HepG2 (cell line): ENCODE data around the gene C6orf132. TPM values are rescaled to one million over a fixed set of nuclear protein-coding genes. Genes with fewer than 3 reads are reported as not detected.
A peak's percentile ranks its signal among the peaks of the same experiment; 100 is the strongest.

Experiments
- ARID2 ChIP-seq: sonication (generic); formaldehyde crosslinking; IDR thresholded peaks from 2 replicates; pipeline ENCODE4 v1.8.1; 2022; ENCODE audit warnings: mild to moderate bottlenecking, missing genetic modification reagents, borderline replicate concordance
- FOSL2 ChIP-seq: sonication (generic); formaldehyde crosslinking; IDR thresholded peaks from 2 replicates; pipeline ENCODE4 v1.4.0; 2020; ENCODE audit warnings: missing genetic modification reagents
- GATAD1 ChIP-seq: IDR thresholded peaks from 2 replicates; pipeline ENCODE4 v1.6.1; 2016; ENCODE audit warnings: missing genetic modification reagents, missing compliant biosample characterization
- KLF11 ChIP-seq: IDR thresholded peaks from 2 replicates; pipeline ENCODE4 v1.6.1; 2016; ENCODE audit warnings: missing compliant biosample characterization
- MBD4 ChIP-seq: IDR thresholded peaks from 2 replicates; pipeline ENCODE4 v1.6.1; 2012; ENCODE audit warnings: low read length, inconsistent platforms, borderline replicate concordance
- NR2F6 ChIP-seq, 2 experiments: IDR thresholded peaks; 2 replicates each; pipeline ENCODE4 v1.6.1; 2016; ENCODE audit warnings: antibody characterized with exemption in 1 of 2, mild to moderate bottlenecking in 1 of 2
- POGZ ChIP-seq: sonication (generic); formaldehyde crosslinking; IDR thresholded peaks from 2 replicates; pipeline ENCODE4 v1.4.0; 2020; ENCODE audit warnings: mild to moderate bottlenecking, missing genetic modification reagents
- PRPF4 ChIP-seq: fragments of 200-400 bp; formaldehyde crosslinking; IDR thresholded peaks from 2 replicates; pipeline ENCODE4 v1.6.1; 2016; ENCODE audit warnings: low read length, low read depth; ENCODE audit not compliant: poor library complexity, severe bottlenecking
- TAF1 ChIP-seq: sonication (generic); formaldehyde crosslinking; IDR thresholded peaks from 2 replicates; pipeline ENCODE4 v1.4.0; 2020; ENCODE audit warnings: missing genetic modification reagents
- TMF1 ChIP-seq: sonication (generic); formaldehyde crosslinking; IDR thresholded peaks from 2 replicates; pipeline ENCODE4 v1.8.1; 2022; ENCODE audit warnings: low read depth, missing genetic modification reagents
- TRIM24 ChIP-seq: sonication (generic); formaldehyde crosslinking; IDR thresholded peaks from 2 replicates; pipeline ENCODE4 v1.8.0; 2022; ENCODE audit warnings: mild to moderate bottlenecking, missing genetic modification reagents
- ZNF274 ChIP-seq: sonication (generic); formaldehyde crosslinking; IDR thresholded peaks from 2 replicates; pipeline ENCODE4 v1.5.1; 2020; ENCODE audit warnings: mild to moderate bottlenecking, missing genetic modification reagents
- ZNF3 ChIP-seq: IDR thresholded peaks from 2 replicates; pipeline ENCODE4 v1.7.0; 2017; ENCODE audit warnings: inconsistent platforms
- ZNF326 ChIP-seq: sonication (generic); formaldehyde crosslinking; IDR thresholded peaks from 2 replicates; pipeline ENCODE4 v1.4.0; 2020; ENCODE audit warnings: missing genetic modification reagents, borderline replicate concordance
- ZNF33A ChIP-seq: sonication (generic); formaldehyde crosslinking; IDR thresholded peaks from 2 replicates; pipeline ENCODE4 v1.5.1; 2020; ENCODE audit warnings: missing genetic modification reagents, mild to moderate bottlenecking, moderate library complexity, borderline replicate concordance
- ZNF550 ChIP-seq: sonication (generic); formaldehyde crosslinking; IDR thresholded peaks from 2 replicates; pipeline ENCODE4 v1.4.0; 2020; ENCODE audit warnings: mild to moderate bottlenecking, missing genetic modification reagents, borderline replicate concordance
- ZNF850 ChIP-seq: sonication (generic); formaldehyde crosslinking; conservative IDR thresholded peaks from 2 replicates; pipeline ENCODE4 v1.9.0; 2021; ENCODE audit warnings: mild to moderate bottlenecking, missing genetic modification reagents
- polyA plus RNA-seq, 8 experiments: library from polyadenylated mRNA; depleted of rRNA in 3 of 8; stranded (reverse) in 7 of 8; unstranded in 1 of 8; fragments of >200 nt; fragmentation: Illumina TruSeq in 4 of 8; extraction: Trizol in 4 of 8; gene quantifications; 2 replicates each; pipeline versions ENCODE4 v1.2.1 to v1.2.3, GENCODE V29; 2011 to 2016; ENCODE audit warnings: low read depth in 4 of 8, missing spikeins in 1 of 8, mixed read lengths in 1 of 8; ENCODE audit not compliant: insufficient read depth in 1 of 8
- total RNA-seq, 5 experiments: library from RNA; depleted of rRNA; stranded (reverse); fragments of >200 nt; fragmentation: Illumina TruSeq; extraction: Trizol; gene quantifications; 2 replicates each; pipeline ENCODE4 v1.2.3, GENCODE V29; 2016; ENCODE audit warnings: low read depth in 1 of 5
- TF ChIP-seq, protein P1 (sequence below): sonication (generic); formaldehyde crosslinking; IDR thresholded peaks from 2 replicates; pipeline ENCODE4 v1.4.0; 2020; ENCODE audit warnings: mild to moderate bottlenecking, missing genetic modification reagents
- TF ChIP-seq, protein P2 (sequence below): sonication (generic); formaldehyde crosslinking; IDR thresholded peaks from 2 replicates; pipeline ENCODE4 v1.4.0; 2020; ENCODE audit warnings: missing genetic modification reagents
- TF ChIP-seq, protein P3 (sequence below): sonication (generic); formaldehyde crosslinking; IDR thresholded peaks from 2 replicates; pipeline ENCODE4 v1.5.0; 2020; ENCODE audit warnings: mild to moderate bottlenecking, missing genetic modification reagents
- TF ChIP-seq, protein P4 (sequence below), 2 experiments: sonication (generic) in 1 of 2; formaldehyde crosslinking in 1 of 2; IDR thresholded peaks; 2 replicates each; pipeline versions ENCODE4 v1.5.1 to v1.6.1; 2011 to 2020; ENCODE audit warnings: borderline replicate concordance in 1 of 2, low read depth in 1 of 2, low read length in 1 of 2, mild to moderate bottlenecking in 1 of 2, missing genetic modification reagents in 1 of 2, moderate library complexity in 1 of 2

Gene C6orf132
- total and polyA plus RNA-seq, 2 of the 13 experiments (the other 11 are each of a cell fraction or from before 2014, with no cell fraction given): 0.78 to 3.0 TPM

DNA sequence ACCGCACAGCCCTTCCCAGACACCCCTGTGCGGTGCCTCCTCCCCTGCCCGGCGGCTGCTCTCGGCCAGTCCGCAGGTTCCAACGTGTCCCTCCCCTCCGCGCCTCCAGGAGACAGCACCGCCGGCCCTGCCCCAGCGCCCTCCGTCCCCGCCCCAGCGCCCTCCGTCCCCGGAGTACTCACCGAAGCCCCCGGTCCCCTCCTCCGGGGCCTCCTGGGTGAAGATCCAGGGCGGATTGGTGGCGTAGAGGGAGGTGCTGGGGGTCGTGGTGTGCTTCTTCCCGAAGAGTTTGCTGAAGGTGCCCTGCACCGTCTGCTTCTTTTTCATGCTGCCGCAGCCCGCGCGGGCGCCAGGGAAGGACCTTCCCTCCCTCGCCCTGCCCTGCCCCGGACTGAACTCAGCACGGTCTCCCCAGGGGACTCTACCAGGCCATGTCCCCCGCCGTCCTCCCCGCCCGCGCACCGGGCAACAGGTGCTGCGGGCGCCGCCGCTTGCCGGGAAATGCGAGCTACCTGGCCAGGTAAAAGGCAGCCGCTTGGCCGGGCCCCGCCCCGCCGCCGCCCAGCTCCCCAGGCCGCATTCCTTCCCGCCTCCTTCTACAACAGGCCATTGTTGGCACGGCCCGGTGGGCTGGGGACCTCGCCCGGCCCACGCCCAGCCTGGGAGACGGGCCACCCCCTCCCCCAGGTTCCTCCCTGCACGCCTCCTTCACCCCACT lies at the start of gene C6orf132 (continued):
- TF ChIP-seq, protein P1, sequence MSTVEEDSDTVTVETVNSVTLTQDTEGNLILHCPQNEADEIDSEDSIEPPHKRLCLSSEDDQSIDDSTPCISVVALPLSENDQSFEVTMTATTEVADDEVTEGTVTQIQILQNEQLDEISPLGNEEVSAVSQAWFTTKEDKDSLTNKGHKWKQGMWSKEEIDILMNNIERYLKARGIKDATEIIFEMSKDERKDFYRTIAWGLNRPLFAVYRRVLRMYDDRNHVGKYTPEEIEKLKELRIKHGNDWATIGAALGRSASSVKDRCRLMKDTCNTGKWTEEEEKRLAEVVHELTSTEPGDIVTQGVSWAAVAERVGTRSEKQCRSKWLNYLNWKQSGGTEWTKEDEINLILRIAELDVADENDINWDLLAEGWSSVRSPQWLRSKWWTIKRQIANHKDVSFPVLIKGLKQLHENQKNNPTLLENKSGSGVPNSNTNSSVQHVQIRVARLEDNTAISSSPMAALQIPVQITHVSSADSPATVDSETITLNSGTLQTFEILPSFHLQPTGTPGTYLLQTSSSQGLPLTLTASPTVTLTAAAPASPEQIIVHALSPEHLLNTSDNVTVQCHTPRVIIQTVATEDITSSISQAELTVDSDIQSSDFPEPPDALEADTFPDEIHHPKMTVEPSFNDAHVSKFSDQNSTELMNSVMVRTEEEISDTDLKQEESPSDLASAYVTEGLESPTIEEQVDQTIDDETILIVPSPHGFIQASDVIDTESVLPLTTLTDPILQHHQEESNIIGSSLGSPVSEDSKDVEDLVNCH (CRISPR knock-in tag): no peak
- TF ChIP-seq KLF11: 0 out of 2 replicates have a peak, but pooled peaks have one; percentile 18
- no peak for TF ChIP-seq ZNF550
- 0 out of 2 replicates have a peak, but pooled peaks have one; percentile 48 for TF ChIP-seq TMF1 (CRISPR knock-in tag)
- TF ChIP-seq ZNF274: no peak
- no peak for TF ChIP-seq GATAD1
- no peak for TF ChIP-seq PRPF4
- TF ChIP-seq ARID2 (CRISPR knock-in tag): no peak
- TF ChIP-seq POGZ (CRISPR knock-in tag): no peak
- TF ChIP-seq ZNF850: no peak
- TF ChIP-seq, protein P2, sequence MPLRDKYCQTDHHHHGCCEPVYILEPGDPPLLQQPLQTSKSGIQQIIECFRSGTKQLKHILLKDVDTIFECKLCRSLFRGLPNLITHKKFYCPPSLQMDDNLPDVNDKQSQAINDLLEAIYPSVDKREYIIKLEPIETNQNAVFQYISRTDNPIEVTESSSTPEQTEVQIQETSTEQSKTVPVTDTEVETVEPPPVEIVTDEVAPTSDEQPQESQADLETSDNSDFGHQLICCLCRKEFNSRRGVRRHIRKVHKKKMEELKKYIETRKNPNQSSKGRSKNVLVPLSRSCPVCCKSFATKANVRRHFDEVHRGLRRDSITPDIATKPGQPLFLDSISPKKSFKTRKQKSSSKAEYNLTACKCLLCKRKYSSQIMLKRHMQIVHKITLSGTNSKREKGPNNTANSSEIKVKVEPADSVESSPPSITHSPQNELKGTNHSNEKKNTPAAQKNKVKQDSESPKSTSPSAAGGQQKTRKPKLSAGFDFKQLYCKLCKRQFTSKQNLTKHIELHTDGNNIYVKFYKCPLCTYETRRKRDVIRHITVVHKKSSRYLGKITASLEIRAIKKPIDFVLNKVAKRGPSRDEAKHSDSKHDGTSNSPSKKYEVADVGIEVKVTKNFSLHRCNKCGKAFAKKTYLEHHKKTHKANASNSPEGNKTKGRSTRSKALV (CRISPR knock-in tag): no peak
- TF ChIP-seq NR2F6 (IDR thresholded peaks at IDR 0.05): no peak
- no peak for TF ChIP-seq NR2F6 (CRISPR knock-in tag; IDR thresholded peaks at IDR 0.05)
- TF ChIP-seq MBD4: no peak
- peak; percentile 4; the same call in 1 of the 2 replicates for TF ChIP-seq TAF1
- no peak for TF ChIP-seq ZNF33A (CRISPR knock-in tag)
- TF ChIP-seq, protein P3, sequence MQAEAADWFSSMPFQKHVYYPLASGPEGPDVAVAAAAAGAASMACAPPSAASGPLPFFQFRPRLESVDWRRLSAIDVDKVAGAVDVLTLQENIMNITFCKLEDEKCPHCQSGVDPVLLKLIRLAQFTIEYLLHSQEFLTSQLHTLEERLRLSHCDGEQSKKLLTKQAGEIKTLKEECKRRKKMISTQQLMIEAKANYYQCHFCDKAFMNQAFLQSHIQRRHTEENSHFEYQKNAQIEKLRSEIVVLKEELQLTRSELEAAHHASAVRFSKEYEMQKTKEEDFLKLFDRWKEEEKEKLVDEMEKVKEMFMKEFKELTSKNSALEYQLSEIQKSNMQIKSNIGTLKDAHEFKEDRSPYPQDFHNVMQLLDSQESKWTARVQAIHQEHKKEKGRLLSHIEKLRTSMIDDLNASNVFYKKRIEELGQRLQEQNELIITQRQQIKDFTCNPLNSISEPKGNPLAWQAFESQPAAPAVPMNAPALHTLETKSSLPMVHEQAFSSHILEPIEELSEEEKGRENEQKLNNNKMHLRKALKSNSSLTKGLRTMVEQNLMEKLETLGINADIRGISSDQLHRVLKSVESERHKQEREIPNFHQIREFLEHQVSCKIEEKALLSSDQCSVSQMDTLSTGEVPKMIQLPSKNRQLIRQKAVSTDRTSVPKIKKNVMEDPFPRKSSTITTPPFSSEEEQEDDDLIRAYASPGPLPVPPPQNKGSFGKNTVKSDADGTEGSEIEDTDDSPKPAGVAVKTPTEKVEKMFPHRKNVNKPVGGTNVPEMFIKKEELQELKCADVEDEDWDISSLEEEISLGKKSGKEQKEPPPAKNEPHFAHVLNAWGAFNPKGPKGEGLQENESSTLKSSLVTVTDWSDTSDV: no peak
- no peak for TF ChIP-seq ZNF326 (CRISPR knock-in tag)
- TF ChIP-seq, protein P4, sequence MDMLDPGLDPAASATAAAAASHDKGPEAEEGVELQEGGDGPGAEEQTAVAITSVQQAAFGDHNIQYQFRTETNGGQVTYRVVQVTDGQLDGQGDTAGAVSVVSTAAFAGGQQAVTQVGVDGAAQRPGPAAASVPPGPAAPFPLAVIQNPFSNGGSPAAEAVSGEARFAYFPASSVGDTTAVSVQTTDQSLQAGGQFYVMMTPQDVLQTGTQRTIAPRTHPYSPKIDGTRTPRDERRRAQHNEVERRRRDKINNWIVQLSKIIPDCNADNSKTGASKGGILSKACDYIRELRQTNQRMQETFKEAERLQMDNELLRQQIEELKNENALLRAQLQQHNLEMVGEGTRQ (IDR thresholded peaks at IDR 0.05; ENCODE audit: low read depth, low read length): no peak
- TF ChIP-seq, protein P4 (CRISPR knock-in tag; IDR thresholded peaks at IDR 0.05; ENCODE audit: borderline replicate concordance): no peak
- TF ChIP-seq FOSL2: no peak
- TF ChIP-seq TRIM24 (CRISPR knock-in tag): no peak
- TF ChIP-seq ZNF3 (CRISPR knock-in tag): no peak
